HG03520 (cell line): ENCODE data around the gene HGD.

Experiments used
- ATAC-seq: cut with Tn5 transposase; IDR thresholded peaks from one replicate; pipeline ENCODE4 v1.9.1; 2021; ENCODE audit warnings: mild to moderate bottlenecking, moderate library complexity; ENCODE audit not compliant: unreplicated experiment

Gene HGD

DNA sequence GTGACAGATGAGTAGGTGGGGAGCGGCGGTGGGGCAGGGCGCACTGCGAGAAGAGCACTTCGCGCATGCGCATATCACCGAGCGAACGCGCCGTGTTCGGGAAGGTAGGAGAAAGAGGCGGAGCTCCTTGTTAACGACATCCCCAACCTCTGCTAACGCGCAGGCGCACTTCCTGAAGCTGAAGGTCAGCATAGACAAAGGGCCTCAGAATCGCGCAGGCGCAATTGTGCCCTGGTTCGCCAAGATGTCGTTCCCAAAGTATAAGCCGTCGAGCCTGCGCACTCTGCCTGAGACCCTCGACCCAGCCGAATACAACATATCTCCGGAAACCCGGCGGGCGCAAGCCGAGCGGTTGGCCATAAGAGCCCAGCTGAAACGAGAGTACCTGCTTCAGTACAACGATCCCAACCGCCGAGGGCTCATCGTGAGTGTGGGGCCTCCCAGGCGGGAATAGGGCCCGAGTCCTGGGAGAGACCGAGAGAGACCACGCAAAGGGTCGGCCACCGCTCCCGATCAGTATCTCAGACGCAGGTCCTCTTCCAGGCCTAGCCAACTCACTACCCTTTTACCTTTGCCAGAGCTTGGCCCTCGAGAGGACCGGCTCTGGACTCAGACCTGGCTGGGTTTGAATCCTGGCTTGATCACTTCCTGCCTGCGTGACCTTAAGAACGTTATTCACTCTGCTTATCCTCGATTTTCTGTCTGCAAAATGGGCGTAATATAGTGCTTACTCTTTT lies 85.8 kb downstream of the HGD start, which contains the start of gene NDUFB4:
Gene NDUFB4, plus strand, starts transcription at position 221 of the 737 bp plus-strand sequence. Its CDS starts 24 bp downstream, at position 245.
- ATAC-seq: peak; percentile 94

GRCh38 chr3:120595788-120596115 lies 86.3 kb downstream of the HGD start:
- no peak for ATAC-seq

GRCh38 chr3:120587332-120587975 lies 94.6 kb downstream of the HGD start:
- ATAC-seq: no peak
